K562 (cell line): ENCODE measurements around the gene PPIL1. TPM values are rescaled to one million over a fixed set of nuclear protein-coding genes. Genes with fewer than 3 reads are reported as not detected.

Experiments used
- ATAC-seq: fragments of 200-7000 bp; cut with Tn5 transposase; 3 replicates; pipeline ENCODE4 v1.9.1; 2020; ENCODE audit warnings: moderate library complexity
- BruUV-seq: library from RNA; stranded (reverse); fragments of 400-500 nt; replicated peaks from 2 replicates; lab custom pipeline; 2021; lab: Mats Ljungman, UMichigan
- CTCF ChIA-PET: fragments of 300-600 bp; formaldehyde crosslinking; extraction: SDS; loops from one replicate; lab custom pipeline; 2021; ENCODE audit warnings: low intra/inter-chr PET ratio; lab: Yijun Ruan, JAX
- POLR2A ChIA-PET: fragments of 300-600, 350-650 bp; sonication (Branson Sonifier 250); formaldehyde crosslinking; extraction: SDS; loops from one replicate; lab custom pipeline; 2021; ENCODE audit warnings: antibody characterized with exemption, inconsistent platforms; lab: Yijun Ruan, JAX
- DNase-seq, 4 experiments: peaks; one replicate each; pipeline versions ENCODE4 v3.0.0 to v3.0.0-alpha.2; 2011 to 2018; ENCODE audit warnings: low spot score in 3 of 4, mixed read lengths in 3 of 4; ENCODE audit errors: extremely low read depth in 1 of 4
- FAIRE-seq: peaks from 2 replicates; lab custom pipeline; 2011; peaks lifted over from hg19 to GRCh38; lab: Jason Lieb, UNC
- H2AFZ ChIP-seq: 2 replicates; pipeline ENCODE4 v1.6.0; 2011; ENCODE audit warnings: low read depth, low read length, control low read depth, inconsistent platforms
- H3K27ac ChIP-seq: fragments of 200-600 bp; 3 replicates; pipeline ENCODE4 v1.8.0; 2011; ENCODE audit warnings: low read depth, mild to moderate bottlenecking, control low read depth, inconsistent platforms, low read length, moderate library complexity, mixed read lengths; ENCODE audit errors: extremely low read depth
- H3K27me3 ChIP-seq, 2 experiments: fragments of 300-600 bp in 1 of 2; 2 replicates in 1 of 2; 3 replicates in 1 of 2; pipeline versions ENCODE4 v1.6.0 to v1.8.0; 2011; ENCODE audit warnings: inconsistent platforms in 2 of 2, low read length in 2 of 2, mild to moderate bottlenecking in 1 of 2, mixed read lengths in 1 of 2, moderate library complexity in 1 of 2; ENCODE audit not compliant: control insufficient read depth in 2 of 2, insufficient read depth in 2 of 2
- H3K36me3 ChIP-seq: fragments of 300-600 bp; 3 replicates; pipeline ENCODE4 v1.8.0; 2011; ENCODE audit warnings: mild to moderate bottlenecking, low read length, inconsistent platforms; ENCODE audit not compliant: control insufficient read depth, insufficient read depth
- H3K4me1 ChIP-seq, 2 experiments: fragments of 200-600 bp in 1 of 2; replicated peaks in 1 of 2; 2 replicates in 1 of 2; 3 replicates in 1 of 2; pipeline versions ENCODE4 v1.5.1 to v1.8.0; 2011; ENCODE audit warnings: inconsistent platforms in 2 of 2, low read length in 2 of 2, mild to moderate bottlenecking in 1 of 2, mixed read lengths in 1 of 2, moderate library complexity in 1 of 2; ENCODE audit not compliant: control insufficient read depth in 2 of 2, insufficient read depth in 2 of 2
- H3K4me2 ChIP-seq: 2 replicates; pipeline ENCODE4 v1.6.1; 2011; ENCODE audit warnings: low read length, control low read depth, inconsistent platforms, mixed read lengths; ENCODE audit not compliant: insufficient read depth
- H3K4me3 ChIP-seq: fragments of 200-600 bp; sonication (generic), shearing (Covaris generic); 2 replicates; pipeline ENCODE4 v1.5.1; 2016; ENCODE audit warnings: control low read depth, inconsistent platforms
- H3K79me2 ChIP-seq: fragments of 200-600 bp; 3 replicates; pipeline ENCODE4 v1.8.0; 2011; ENCODE audit warnings: low read length, inconsistent platforms; ENCODE audit not compliant: control insufficient read depth, insufficient read depth
- H3K9ac ChIP-seq, 2 experiments: 2 replicates each; pipeline versions ENCODE4 v1.6.0 to v1.6.1; 2011; ENCODE audit warnings: low read depth in 2 of 2, low read length in 2 of 2, control low read depth in 1 of 2, inconsistent platforms in 1 of 2, mild to moderate bottlenecking in 1 of 2, mixed read lengths in 1 of 2; ENCODE audit not compliant: insufficient read depth in 1 of 2
- H3K9me1 ChIP-seq: one replicate; pipeline ENCODE4 v1.6.0; 2011; ENCODE audit warnings: inconsistent platforms, mild to moderate bottlenecking, low read length, moderate library complexity; ENCODE audit not compliant: control insufficient read depth, insufficient read depth
- H3K9me3 ChIP-seq: replicated peaks from 2 replicates; pipeline ENCODE4 v1.5.1; 2011; ENCODE audit warnings: low read depth, low read length, inconsistent platforms; ENCODE audit not compliant: control insufficient read depth, insufficient read depth
- H4K20me1 ChIP-seq: replicated peaks from 2 replicates; pipeline ENCODE4 v1.6.1; 2011; ENCODE audit warnings: low read length, inconsistent platforms, mixed read lengths; ENCODE audit not compliant: control insufficient read depth, insufficient read depth
- BCOR ChIP-seq: fragments of 450-650 bp; IDR thresholded peaks from 2 replicates; pipeline ENCODE4 v1.6.1; 2016
- CTCF ChIP-seq, 3 experiments: IDR thresholded peaks in 2 of 3; conservative IDR thresholded peaks in 1 of 3; 2 replicates each; pipeline ENCODE4 v1.5.1; 2011 to 2012; ENCODE audit warnings: low read length in 3 of 3, mild to moderate bottlenecking in 3 of 3, control low read depth in 2 of 3, improper control_type of control experiment in 1 of 3, inconsistent platforms in 1 of 3, low read depth in 1 of 3, mixed read lengths in 1 of 3, moderate library complexity in 1 of 3; ENCODE audit not compliant: insufficient read depth in 2 of 3
- DMBX1 ChIP-seq: fragments of 250-450 bp; sonication (Bioruptor Pico); IDR thresholded peaks from 2 replicates; pipeline ENCODE4 v1.8.0; 2022; ENCODE audit warnings: inconsistent platforms, mild to moderate bottlenecking, moderate library complexity, borderline replicate concordance
- EP300 ChIP-seq: IDR thresholded peaks from 2 replicates; pipeline ENCODE4 v1.6.1; 2012; ENCODE audit warnings: low read length, improper control_type of control experiment
- FOSL1 ChIP-seq: fragments of 200-800 bp; sonication (Bioruptor generic); conservative IDR thresholded peaks from 2 replicates; pipeline ENCODE4 v1.6.1; 2016; ENCODE audit warnings: missing genetic modification characterization, missing compliant biosample characterization
- KDM1A ChIP-seq, 2 experiments: fragments of 450-650 bp; IDR thresholded peaks; 2 replicates each; pipeline ENCODE4 v1.6.1; 2016; ENCODE audit warnings: mild to moderate bottlenecking in 2 of 2
- RBM39 ChIP-seq: fragments of 200-400 bp; formaldehyde crosslinking; optimal IDR thresholded peaks from 2 replicates; pipeline ENCODE3; 2018; ENCODE audit warnings: low read depth, low read length
- ZFX ChIP-seq: sonication (generic); formaldehyde crosslinking; IDR thresholded peaks from 2 replicates; pipeline ENCODE4 v1.8.0; 2022; ENCODE audit warnings: mild to moderate bottlenecking, missing genetic modification reagents, moderate library complexity
- ZNF146 ChIP-seq: IDR thresholded peaks from one replicate; pipeline ENCODE4 v1.6.1; 2018; ENCODE audit warnings: missing compliant biosample characterization; ENCODE audit not compliant: unreplicated experiment
- WGBS: fragments of 100-300 bp; shearing (Covaris generic); methylation state at CpG from one replicate; pipeline ENCODE4 v1.1.6; 2016; ENCODE audit warnings: low coverage, mixed read lengths; ENCODE audit not compliant: insufficient coverage; ENCODE audit errors: missing lambda C conversion rate; 5-methylcytosine and 5-hydroxymethylcytosine counted together
- in situ Hi-C: fragments of 300-500 bp; cut with MboI; formaldehyde crosslinking; loops from 4 replicates; pipeline ENCODE4 v1.15.0; 2018; ENCODE audit warnings: inconsistent platforms, mixed read lengths
- intact Hi-C: fragments of 100-400 bp; cut with micrococcal nuclease; formaldehyde crosslinking; loops from 2 replicates; pipeline ENCODE4 v1.14.2; 2022
- polyA plus RNA-seq, 8 experiments: library from polyadenylated mRNA; depleted of rRNA in 4 of 8; stranded (reverse) in 5 of 8; unstranded in 3 of 8; fragments of >200 nt; fragmentation: Nextera tagmentation in 2 of 8; fragmentation: Illumina TruSeq in 1 of 8; extraction: Ambion mirVana in 2 of 8; extraction: Trizol in 1 of 8; gene quantifications; 2 replicates each; pipeline versions ENCODE4 v1.2.1 to v1.2.3, GENCODE V29; 2011 to 2014; ENCODE audit warnings: inconsistent platforms in 1 of 8, missing spikeins in 1 of 8
- total RNA-seq, 7 experiments: library from RNA; depleted of rRNA in 6 of 7; stranded (reverse); fragments of >200 nt in 6 of 7; fragmentation: Illumina TruSeq in 2 of 7; extraction: Trizol in 2 of 7; gene quantifications; 2 replicates each; pipeline versions ENCODE4 v1.2.1 to v1.2.3, GENCODE V29; 2011 to 2021; ENCODE audit warnings: low replicate concordance in 1 of 7

The PPIL1 gene
- total and polyA plus RNA-seq, 9 of the 15 experiments (the other 6 are each of a cell fraction or from before 2014, with no cell fraction given) = 65.8 to 205 (median 130) TPM

DNA sequence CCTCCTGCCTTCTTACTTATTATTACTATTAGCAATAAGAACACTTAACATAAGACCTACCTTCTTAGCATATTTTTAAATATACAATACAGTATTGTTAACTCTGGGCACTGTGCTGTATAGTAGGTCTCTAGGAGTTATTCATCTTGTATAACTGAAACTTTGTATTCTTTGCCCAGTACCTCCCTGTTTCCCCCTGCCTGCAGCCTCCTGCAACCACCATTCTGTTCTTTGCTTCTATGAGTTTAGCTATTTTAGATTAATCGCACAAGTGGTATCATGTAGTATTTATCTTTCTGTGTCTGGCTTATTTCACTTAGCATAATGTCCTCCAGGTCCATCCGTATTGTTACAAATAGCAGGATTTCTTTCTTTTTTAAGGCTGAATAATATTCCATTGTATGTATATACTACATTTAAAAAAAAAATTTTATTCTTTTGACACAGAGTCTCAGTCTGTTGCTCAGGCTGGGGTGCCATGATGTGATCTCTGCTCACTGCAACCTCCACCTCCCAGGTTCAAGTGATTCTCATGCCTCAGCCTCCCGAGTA is 15.6 kb upstream of the PPIL1 start:
- CTCF ChIA-PET = no interaction called here
- Histone ChIP-seq H3K79me2 (peaks cover 84% of the 10 kb centered on the region), H3K4me1 (peaks cover 17 to 33% of the 10 kb centered on the region in 2 experiments; a peak in 4 of 5 replicates), H2AFZ (no peak overlapping the region), H3K9me3 (no peaks in the 10 kb centered on the region), H3K9ac (peak overlapping the region in 1 of 2 experiments; percentile 88; a peak in 1 of 4 replicates), H3K4me2 (peak overlapping the region; percentile 88; the same call in 1 of the 2 replicates), H3K27ac (peak overlapping the region; percentile 90), H3K9me1 (no peaks in the 10 kb centered on the region)
- ATAC-seq (no peak), FAIRE-seq (no peak), DNase-seq (no peak)
- intact Hi-C loops = no loop called here
- in situ Hi-C loops = no loop called here
- TF ChIP-seq CTCF (IDR thresholded peaks at IDR 0.05 in 2 of 3, conservative IDR thresholded peaks at IDR 0.05 in 1 of 3; ENCODE audit: insufficient read depth in 2 of 3, low read depth in 1 of 3, low read length in 3 of 3) (peak; percentile 13 to 19 (median 14); a peak in 1 of 6 replicates), ZNF146 (CRISPR knock-in tag) (peak; percentile 62), DMBX1 (CRISPR knock-in tag) (0 out of 2 replicates have a peak, but pooled peaks have one; percentile 15), RBM39 (no peak), EP300 (no peak; the same call in 1 of the 2 replicates), KDM1A (IDR thresholded peaks at IDR 0.05) (0 out of 4 replicates have a peak, but pooled peaks of 1 of the 2 experiments have one; percentile 9), BCOR (0 out of 2 replicates have a peak, but pooled peaks have one; percentile 8), FOSL1 (tag) (no peak), ZFX (0 out of 2 replicates have a peak, but pooled peaks have one; percentile 8)
- TF ChIP-seq, all 486 proteins: peak for 6
- Histone ChIP-seq H3K4me3 (no peak overlapping the region), H3K36me3 (peaks cover 29% of the 10 kb centered on the region), H4K20me1 (no peaks in the 10 kb centered on the region), H3K27me3 (no peaks in the 10 kb centered on the region)
- POLR2A ChIA-PET = interaction anchor here (0.9 to 2.2 kb wide), 5 partner anchors 8 to 283 kb away, joined by 3 to 12 read pairs (median 3); no protein-coding TSS in a partner anchor
- BruUV-seq = no TSS peak
- 79% methylated on average over 3 of the region's 3 CpGs for WGBS
